SU-DHL-6 (cell line): ENCODE data around the gene GIPR.

Experiments
- H2AFZ ChIP-seq: fragments of 200-600 bp; sonication (generic); 2 replicates; pipeline ENCODE4 v1.6.1; 2014; ENCODE audit warnings: low read depth, mild to moderate bottlenecking, moderate library complexity, mixed read lengths, antibody characterized with exemption, low read length; ENCODE audit not compliant: severe bottlenecking
- H3F3A ChIP-seq: fragments of 200-600 bp; shearing (Covaris generic); 2 replicates; pipeline ENCODE4 v1.6.0; 2016; ENCODE audit warnings: antibody characterized with exemption, mild to moderate bottlenecking; ENCODE audit not compliant: insufficient read depth
- H3K27ac ChIP-seq: fragments of 200-600 bp; sonication (generic); 2 replicates; pipeline ENCODE4 v1.5.1; 2016; ENCODE audit warnings: low read depth, mild to moderate bottlenecking, low read length, moderate library complexity, mixed read lengths
- H3K27me3 ChIP-seq: fragments of 200-600 bp; sonication (generic), shearing (Covaris generic); 2 replicates; pipeline ENCODE4 v1.6.0; 2014; ENCODE audit warnings: mild to moderate bottlenecking, low read length
- H3K36me3 ChIP-seq: fragments of 200-600 bp; sonication (generic); 2 replicates; pipeline ENCODE4 v1.6.1; 2014; ENCODE audit warnings: mild to moderate bottlenecking, low read length, mixed read lengths
- H3K4me2 ChIP-seq: fragments of 300-600, 200-600 bp; shearing (Covaris generic), sonication (generic); 2 replicates; pipeline ENCODE4 v1.6.0; 2014; ENCODE audit warnings: low read length, low read depth, mild to moderate bottlenecking; ENCODE audit not compliant: poor library complexity, severe bottlenecking
- H3K4me3 ChIP-seq: fragments of 200-600 bp; sonication (generic); 2 replicates; pipeline ENCODE4 v1.5.1; 2014; ENCODE audit warnings: antibody characterized with exemption, low read length, mild to moderate bottlenecking, mixed read lengths; ENCODE audit not compliant: insufficient read depth, poor library complexity, severe bottlenecking
- H3K79me2 ChIP-seq: fragments of 200-600 bp; sonication (generic); 2 replicates; pipeline ENCODE4 v1.6.1; 2014; ENCODE audit warnings: mild to moderate bottlenecking, low read length, moderate library complexity; ENCODE audit not compliant: insufficient read depth
- H3K9ac ChIP-seq: fragments of 200-600 bp; sonication (generic); 2 replicates; pipeline ENCODE4 v1.7.0; 2014; ENCODE audit warnings: mild to moderate bottlenecking, low read length
- H3K9me2 ChIP-seq: fragments of 200-600 bp; sonication (generic); replicated peaks from 2 replicates; pipeline ENCODE4 v1.6.1; 2014; ENCODE audit warnings: low read length; ENCODE audit not compliant: insufficient read depth
- H3K9me3 ChIP-seq: fragments of 200-600 bp; sonication (generic); 2 replicates; pipeline ENCODE4 v1.6.1; 2014; ENCODE audit warnings: low read length, mixed read lengths; ENCODE audit not compliant: insufficient read depth
- H4K20me1 ChIP-seq: fragments of 200-600 bp; sonication (generic); 2 replicates; pipeline ENCODE4 v1.6.1; 2014; ENCODE audit warnings: low read depth, mild to moderate bottlenecking, antibody characterized with exemption, low read length, moderate library complexity, mixed read lengths
- CTCF ChIP-seq: fragments of 200-600 bp; sonication (generic); IDR thresholded peaks from one replicate; pipeline ENCODE4 v1.5.1; 2017; ENCODE audit warnings: antibody characterized with exemption, mild to moderate bottlenecking, low read length, moderate library complexity; ENCODE audit not compliant: insufficient read depth, poor library complexity, severe bottlenecking
- EZH2phosphoT487 ChIP-seq: fragments of 200-600 bp; sonication (generic), shearing (Covaris generic); conservative IDR thresholded peaks from 2 replicates; pipeline ENCODE4 v1.6.1; 2018; ENCODE audit warnings: mild to moderate bottlenecking, antibody characterized with exemption, low read length, moderate library complexity, mixed read lengths

GIPR gene

GRCh38 chr19:45641274-45642105 lies 26.5 kb upstream of the GIPR start:
- Histone ChIP-seq H3K9me2 (no peaks in the 10 kb centered on the region), H2AFZ (peak overlapping the region; percentile 49), H3K9me3 (no peaks in the 10 kb centered on the region), H3K27ac (peak overlapping the region; percentile 92), H3K36me3 (no peaks in the 10 kb centered on the region), H3K4me3 (peak overlapping the region; percentile 68), H3K79me2 (peaks cover 9% of the 10 kb centered on the region; the same call in 1 of the 2 replicates), H3K9ac (peak overlapping the region; percentile 78), H3F3A (peaks cover 22% of the 10 kb centered on the region), H4K20me1 (no peaks in the 10 kb centered on the region), H3K27me3 (no peaks in the 10 kb centered on the region), H3K4me2 (peak overlapping the region; percentile 84)
- TF ChIP-seq CTCF = no peak
- TF ChIP-seq EZH2phosphoT487 = no peak

- peak overlapping the region; percentile 92; the same call in 1 of the 2 replicates for H3K27ac ChIP-seq
- TF ChIP-seq EZH2phosphoT487 (no peak), CTCF (peak; percentile 92)
- peaks cover 6% of the 10 kb centered on the region; the same call in 1 of the 2 replicates for H3K79me2 ChIP-seq
- H4K20me1 ChIP-seq = no peaks in the 10 kb centered on the region
- no peak overlapping the region for H3K9ac ChIP-seq
- peak overlapping the region; percentile 47 for H2AFZ ChIP-seq
- H3K9me2 ChIP-seq = no peaks in the 10 kb centered on the region
- H3K36me3 ChIP-seq = no peaks in the 10 kb centered on the region
- H3K9me3 ChIP-seq = no peaks in the 10 kb centered on the region
- peaks cover 22% of the 10 kb centered on the region for H3F3A ChIP-seq
- H3K27me3 ChIP-seq = no peaks in the 10 kb centered on the region
- H3K4me2 ChIP-seq = peak overlapping the region; percentile 84
- no peak overlapping the region for H3K4me3 ChIP-seq
Measured at GRCh38 chr19:45643024-45643926, 24.7 kb upstream of the GIPR start.

GRCh38 chr19:45643927-45644771 lies 23.9 kb upstream of the GIPR start:
- TF ChIP-seq CTCF (no peak), EZH2phosphoT487 (no peak)
- Histone ChIP-seq H3K4me3 (no peak overlapping the region), H3F3A (peaks cover 22% of the 10 kb centered on the region), H3K79me2 (no peaks in the 10 kb centered on the region), H3K27me3 (no peaks in the 10 kb centered on the region), H3K36me3 (no peaks in the 10 kb centered on the region), H3K27ac (no peak overlapping the region), H4K20me1 (no peaks in the 10 kb centered on the region), H3K4me2 (no peak overlapping the region), H3K9me3 (no peaks in the 10 kb centered on the region), H3K9ac (no peak overlapping the region), H2AFZ (no peak overlapping the region), H3K9me2 (no peaks in the 10 kb centered on the region)
